GM23338 (cell line): Measurements from ENCODE around the gene MYO5A. TPM values are rescaled to one million over a fixed set of nuclear protein-coding genes. Genes with fewer than 3 reads are reported as not detected.

Experiments
- ATAC-seq: fragments of 200-7000 bp; cut with Tn5 transposase; 3 replicates; pipeline ENCODE4 v1.9.1; 2020
- DNase-seq: peaks from one replicate; pipeline ENCODE4 v3.0.0-alpha.2; 2015; ENCODE audit warnings: low spot score
- H2AFZ ChIP-seq: fragments of 200-600 bp; sonication (generic); 2 replicates; pipeline ENCODE4 v1.8.0; 2016; ENCODE audit warnings: antibody characterized with exemption, mild to moderate bottlenecking, moderate library complexity
- H3F3A ChIP-seq: fragments of 200-600 bp; sonication (generic); replicated peaks from 2 replicates; pipeline ENCODE4 v1.8.0; 2017; ENCODE audit warnings: antibody characterized with exemption, mixed run types, low read depth
- H3K27ac ChIP-seq: fragments of 200-600 bp; sonication (generic); 2 replicates; pipeline ENCODE4 v1.6.1; 2016; ENCODE audit warnings: low read depth
- H3K27me3 ChIP-seq: fragments of 200-600 bp; sonication (generic); 2 replicates; pipeline ENCODE4 v1.8.0; 2016; ENCODE audit warnings: mild to moderate bottlenecking, mixed run types, moderate library complexity; ENCODE audit not compliant: insufficient read depth
- H3K36me3 ChIP-seq: fragments of 200-600 bp; sonication (generic); 2 replicates; pipeline ENCODE4 v1.8.0; 2016; ENCODE audit warnings: mild to moderate bottlenecking; ENCODE audit not compliant: insufficient read depth
- H3K4me1 ChIP-seq: fragments of 200-600 bp; sonication (generic); 2 replicates; pipeline ENCODE4 v1.8.0; 2016; ENCODE audit warnings: mild to moderate bottlenecking, moderate library complexity; ENCODE audit not compliant: insufficient read depth
- H3K4me2 ChIP-seq: fragments of 200-600 bp; sonication (generic); 2 replicates; pipeline ENCODE4 v1.7.1; 2017; ENCODE audit warnings: mixed run types
- H3K4me3 ChIP-seq: fragments of 200-600 bp; sonication (generic); 2 replicates; pipeline ENCODE4 v1.6.1; 2016; ENCODE audit warnings: mixed run types
- H3K79me2 ChIP-seq: fragments of 200-600 bp; sonication (generic); replicated peaks from 2 replicates; pipeline ENCODE4 v1.8.0; 2017; ENCODE audit warnings: mild to moderate bottlenecking; ENCODE audit not compliant: insufficient read depth
- H3K9me2 ChIP-seq: fragments of 200-600 bp; sonication (generic); 2 replicates; pipeline ENCODE4 v1.8.0; 2017; ENCODE audit not compliant: insufficient read depth
- H4K20me1 ChIP-seq: fragments of 200-600 bp; sonication (generic); replicated peaks from 2 replicates; pipeline ENCODE4 v1.8.0; 2017; ENCODE audit warnings: mild to moderate bottlenecking; ENCODE audit not compliant: insufficient read depth
- H3K27ac Mint-ChIP-seq: 2 replicates; pipeline ENCODE4 v1.8.0; 2020; ENCODE audit warnings: inconsistent platforms, mild to moderate bottlenecking, moderate library complexity, mixed read lengths
- H3K27me3 Mint-ChIP-seq: 3 replicates; pipeline ENCODE4 v1.8.0; 2022; ENCODE audit warnings: low read depth, mild to moderate bottlenecking, moderate library complexity, mixed read lengths, inconsistent platforms; ENCODE audit not compliant: insufficient read depth, poor library complexity
- H3K36me3 Mint-ChIP-seq: 3 replicates; pipeline ENCODE4 v1.8.0; 2021; ENCODE audit warnings: low read depth, mild to moderate bottlenecking, inconsistent platforms, moderate library complexity, mixed read lengths
- H3K4me1 Mint-ChIP-seq: 3 replicates; pipeline ENCODE4 v1.8.0; 2020; ENCODE audit warnings: mild to moderate bottlenecking, inconsistent platforms, mixed read lengths
- H3K4me3 Mint-ChIP-seq: 3 replicates; pipeline ENCODE4 v1.8.0; 2021; ENCODE audit warnings: moderate library complexity, mild to moderate bottlenecking, inconsistent platforms, mixed read lengths
- H3K9me3 Mint-ChIP-seq: 3 replicates; pipeline ENCODE4 v1.8.0; 2020; ENCODE audit warnings: moderate library complexity, mild to moderate bottlenecking, inconsistent platforms, mixed read lengths
- CREB1 ChIP-seq: fragments of 250-450 bp; sonication (Bioruptor Pico); IDR thresholded peaks from 2 replicates; pipeline ENCODE4 v1.5.0; 2020; ENCODE audit warnings: low read depth, mild to moderate bottlenecking, moderate library complexity
- CTCF ChIP-seq, 2 experiments: fragments of 200-600 bp in 1 of 2; sonication (generic) in 1 of 2; conservative IDR thresholded peaks; 2 replicates each; pipeline versions ENCODE4 v1.5.1 to v1.6.1; 2016 to 2017; ENCODE audit warnings: antibody characterized with exemption in 2 of 2, low read depth in 2 of 2, mild to moderate bottlenecking in 2 of 2, moderate library complexity in 1 of 2
- EZH2phosphoT487 ChIP-seq: fragments of 200-600 bp; sonication (generic); IDR thresholded peaks from one replicate; pipeline ENCODE4 v1.8.1; 2018; ENCODE audit warnings: antibody characterized with exemption; ENCODE audit not compliant: unreplicated experiment
- JUNB ChIP-seq: IDR thresholded peaks from one replicate; pipeline ENCODE4 v1.6.1; 2016; ENCODE audit warnings: antibody characterized with exemption; ENCODE audit not compliant: unreplicated experiment
- NANOG ChIP-seq: IDR thresholded peaks from 2 replicates; pipeline ENCODE4 v1.6.1; 2016; ENCODE audit warnings: antibody characterized with exemption, borderline replicate concordance
- POLR2AphosphoS5 ChIP-seq: IDR thresholded peaks from 2 replicates; pipeline ENCODE4 v1.6.1; 2016; ENCODE audit warnings: antibody characterized with exemption, low read depth
- STAT1 ChIP-seq: IDR thresholded peaks from one replicate; pipeline ENCODE4 v1.6.1; 2016; ENCODE audit warnings: antibody characterized with exemption; ENCODE audit not compliant: unreplicated experiment
- ZNF114 ChIP-seq: fragments of 250-450 bp; sonication (Bioruptor Pico); IDR thresholded peaks from 2 replicates; pipeline ENCODE4 v1.5.0; 2020; ENCODE audit warnings: mild to moderate bottlenecking, moderate library complexity
- ZNF331 ChIP-seq: fragments of 250-450 bp; sonication (Bioruptor Pico); IDR thresholded peaks from 2 replicates; pipeline ENCODE4 v1.5.0; 2020; ENCODE audit warnings: low read depth, mild to moderate bottlenecking, moderate library complexity
- polyA plus RNA-seq: library from polyadenylated mRNA; unstranded; fragments of >200 nt; fragmentation: Nextera tagmentation; extraction: Ambion mirVana; gene quantifications from 2 replicates; pipeline ENCODE4 v1.2.1, GENCODE V29; 2016
- total RNA-seq: library from RNA; depleted of rRNA; stranded (reverse); fragments of >200 nt; shearing (Covaris generic); gene quantifications from 2 replicates; pipeline ENCODE4 v1.2.3, GENCODE V29; 2014
- TF ChIP-seq, protein P1 (sequence below): fragments of 250-450 bp; sonication (Bioruptor Pico); IDR thresholded peaks from 2 replicates; pipeline ENCODE4 v1.5.0; 2020; ENCODE audit warnings: mild to moderate bottlenecking, moderate library complexity

Gene MYO5A
- total and polyA plus RNA-seq, 2 experiments from 2014 or later = 5.7 to 31.8 TPM

DNA sequence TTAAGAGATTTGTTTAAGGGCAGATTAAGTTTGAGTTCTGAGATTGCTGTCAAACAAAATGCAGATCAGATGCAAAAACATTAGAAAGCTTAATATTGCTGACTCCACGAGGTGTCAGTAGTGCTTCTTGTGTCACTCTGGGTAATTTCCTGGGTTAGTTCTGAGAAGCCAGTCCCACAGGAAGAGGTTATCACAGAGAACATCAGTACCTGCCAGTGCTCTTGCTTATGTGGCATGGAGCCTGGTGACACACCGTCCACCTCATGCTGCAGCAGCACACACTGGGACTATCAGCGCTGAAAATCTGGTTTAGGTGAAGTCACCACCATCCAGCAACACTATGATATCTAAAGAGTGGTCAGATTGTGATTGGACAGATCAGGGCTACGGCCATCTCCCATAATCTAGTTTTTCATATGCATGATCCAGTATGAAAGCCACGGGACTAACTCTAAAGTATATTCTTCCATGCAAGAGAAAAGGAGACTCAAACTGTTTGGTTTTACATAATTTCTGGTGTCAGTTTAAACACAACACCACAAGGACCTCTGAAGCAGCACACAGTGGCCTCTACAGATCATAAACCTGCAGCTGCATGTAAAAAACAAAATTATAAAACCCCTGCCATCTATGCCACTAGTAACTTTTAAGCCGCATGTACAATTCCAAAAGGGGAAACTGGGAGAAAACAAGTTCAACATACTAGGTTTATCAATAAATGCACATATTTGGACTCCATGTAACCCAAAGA lies 197.0 kb downstream of the MYO5A start:
- H3K4me3 ChIP-seq = no peak overlapping the region
- no peaks in the 10 kb centered on the region for H3K9me3 Mint-ChIP-seq

DNA sequence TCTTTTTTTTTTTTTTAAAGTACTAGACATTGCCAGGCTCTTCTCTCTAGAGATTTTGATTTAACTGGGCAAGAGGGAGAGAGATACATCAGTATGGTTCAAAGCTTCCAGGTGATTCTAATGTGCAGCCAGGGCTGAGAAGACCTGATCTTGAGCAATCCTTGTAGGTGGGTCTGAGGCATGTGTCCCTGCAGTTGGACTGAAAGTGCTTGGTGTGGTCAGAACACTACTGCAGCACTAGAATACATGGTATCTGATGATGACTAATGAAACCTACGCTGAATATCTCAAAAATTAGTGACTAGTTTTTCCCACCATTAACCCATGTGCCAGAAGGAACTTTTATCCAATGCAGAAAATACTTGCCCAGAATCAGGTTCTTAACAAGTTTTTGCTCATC lies 198.7 kb downstream of the MYO5A start:
- Histone ChIP-seq H3K36me3 (no peaks in the 10 kb centered on the region), H3K27me3 (no peaks in the 10 kb centered on the region), H3K79me2 (no peaks in the 10 kb centered on the region), H3K9me2 (no peaks in the 10 kb centered on the region), H2AFZ (no peak overlapping the region), H3K4me3 (no peak overlapping the region), H3K27ac (no peak overlapping the region), H4K20me1 (no peaks in the 10 kb centered on the region), H3K4me2 (no peak overlapping the region), H3F3A (no peaks in the 10 kb centered on the region), H3K4me1 (no peaks in the 10 kb centered on the region)
- Mint-ChIP-seq H3K9me3 (no peaks in the 10 kb centered on the region), H3K36me3 (peaks cover 6% of the 10 kb centered on the region; the same call in 2 of the 3 replicates), H3K27ac (no peak overlapping the region), H3K27me3 (no peaks in the 10 kb centered on the region), H3K4me3 (no peak overlapping the region), H3K4me1 (peaks cover 8% of the 10 kb centered on the region)
- DNase-seq (no peak), ATAC-seq (no peak)
- no peak for TF ChIP-seq EZH2phosphoT487
- TF ChIP-seq ZNF114 (CRISPR knock-in tag) = no peak
- TF ChIP-seq NANOG = no peak
- no peak for TF ChIP-seq JUNB
- no peak for TF ChIP-seq STAT1
- no peak for TF ChIP-seq ZNF331 (CRISPR knock-in tag)
- TF ChIP-seq CREB1 = no peak
- TF ChIP-seq, protein P1, sequence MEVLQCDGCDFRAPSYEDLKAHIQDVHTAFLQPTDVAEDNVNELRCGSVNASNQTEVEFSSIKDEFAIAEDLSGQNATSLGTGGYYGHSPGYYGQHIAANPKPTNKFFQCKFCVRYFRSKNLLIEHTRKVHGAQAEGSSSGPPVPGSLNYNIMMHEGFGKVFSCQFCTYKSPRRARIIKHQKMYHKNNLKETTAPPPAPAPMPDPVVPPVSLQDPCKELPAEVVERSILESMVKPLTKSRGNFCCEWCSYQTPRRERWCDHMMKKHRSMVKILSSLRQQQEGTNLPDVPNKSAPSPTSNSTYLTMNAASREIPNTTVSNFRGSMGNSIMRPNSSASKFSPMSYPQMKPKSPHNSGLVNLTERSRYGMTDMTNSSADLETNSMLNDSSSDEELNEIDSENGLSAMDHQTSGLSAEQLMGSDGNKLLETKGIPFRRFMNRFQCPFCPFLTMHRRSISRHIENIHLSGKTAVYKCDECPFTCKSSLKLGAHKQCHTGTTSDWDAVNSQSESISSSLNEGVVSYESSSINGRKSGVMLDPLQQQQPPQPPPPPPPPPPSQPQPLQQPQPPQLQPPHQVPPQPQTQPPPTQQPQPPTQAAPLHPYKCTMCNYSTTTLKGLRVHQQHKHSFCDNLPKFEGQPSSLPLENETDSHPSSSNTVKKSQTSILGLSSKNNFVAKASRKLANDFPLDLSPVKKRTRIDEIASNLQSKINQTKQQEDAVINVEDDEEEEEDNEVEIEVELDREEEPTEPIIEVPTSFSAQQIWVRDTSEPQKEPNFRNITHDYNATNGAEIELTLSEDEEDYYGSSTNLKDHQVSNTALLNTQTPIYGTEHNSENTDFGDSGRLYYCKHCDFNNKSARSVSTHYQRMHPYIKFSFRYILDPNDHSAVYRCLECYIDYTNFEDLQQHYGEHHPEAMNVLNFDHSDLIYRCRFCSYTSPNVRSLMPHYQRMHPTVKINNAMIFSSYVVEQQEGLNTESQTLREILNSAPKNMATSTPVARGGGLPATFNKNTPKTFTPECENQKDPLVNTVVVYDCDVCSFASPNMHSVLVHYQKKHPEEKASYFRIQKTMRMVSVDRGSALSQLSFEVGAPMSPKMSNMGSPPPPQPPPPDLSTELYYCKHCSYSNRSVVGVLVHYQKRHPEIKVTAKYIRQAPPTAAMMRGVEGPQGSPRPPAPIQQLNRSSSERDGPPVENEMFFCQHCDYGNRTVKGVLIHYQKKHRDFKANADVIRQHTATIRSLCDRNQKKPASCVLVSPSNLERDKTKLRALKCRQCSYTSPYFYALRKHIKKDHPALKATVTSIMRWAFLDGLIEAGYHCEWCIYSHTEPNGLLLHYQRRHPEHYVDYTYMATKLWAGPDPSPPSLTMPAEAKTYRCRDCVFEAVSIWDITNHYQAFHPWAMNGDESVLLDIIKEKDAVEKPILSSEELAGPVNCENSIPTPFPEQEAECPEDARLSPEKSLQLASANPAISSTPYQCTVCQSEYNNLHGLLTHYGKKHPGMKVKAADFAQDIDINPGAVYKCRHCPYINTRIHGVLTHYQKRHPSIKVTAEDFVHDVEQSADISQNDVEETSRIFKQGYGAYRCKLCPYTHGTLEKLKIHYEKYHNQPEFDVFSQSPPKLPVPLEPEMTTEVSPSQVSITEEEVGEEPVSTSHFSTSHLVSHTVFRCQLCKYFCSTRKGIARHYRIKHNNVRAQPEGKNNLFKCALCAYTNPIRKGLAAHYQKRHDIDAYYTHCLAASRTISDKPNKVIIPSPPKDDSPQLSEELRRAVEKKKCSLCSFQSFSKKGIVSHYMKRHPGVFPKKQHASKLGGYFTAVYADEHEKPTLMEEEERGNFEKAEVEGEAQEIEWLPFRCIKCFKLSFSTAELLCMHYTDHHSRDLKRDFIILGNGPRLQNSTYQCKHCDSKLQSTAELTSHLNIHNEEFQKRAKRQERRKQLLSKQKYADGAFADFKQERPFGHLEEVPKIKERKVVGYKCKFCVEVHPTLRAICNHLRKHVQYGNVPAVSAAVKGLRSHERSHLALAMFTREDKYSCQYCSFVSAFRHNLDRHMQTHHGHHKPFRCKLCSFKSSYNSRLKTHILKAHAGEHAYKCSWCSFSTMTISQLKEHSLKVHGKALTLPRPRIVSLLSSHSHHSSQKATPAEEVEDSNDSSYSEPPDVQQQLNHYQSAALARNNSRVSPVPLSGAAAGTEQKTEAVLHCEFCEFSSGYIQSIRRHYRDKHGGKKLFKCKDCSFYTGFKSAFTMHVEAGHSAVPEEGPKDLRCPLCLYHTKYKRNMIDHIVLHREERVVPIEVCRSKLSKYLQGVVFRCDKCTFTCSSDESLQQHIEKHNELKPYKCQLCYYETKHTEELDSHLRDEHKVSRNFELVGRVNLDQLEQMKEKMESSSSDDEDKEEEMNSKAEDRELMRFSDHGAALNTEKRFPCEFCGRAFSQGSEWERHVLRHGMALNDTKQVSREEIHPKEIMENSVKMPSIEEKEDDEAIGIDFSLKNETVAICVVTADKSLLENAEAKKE (CRISPR knock-in tag) = no peak
- TF ChIP-seq POLR2AphosphoS5 = no peak

More for the DNA sequence above, 197.0 kb downstream of the MYO5A start:
- peaks cover 6% of the 10 kb centered on the region; the same call in 2 of the 3 replicates for H3K36me3 Mint-ChIP-seq
- H3K79me2 ChIP-seq = no peaks in the 10 kb centered on the region
- H3K4me1 Mint-ChIP-seq = peaks cover 12% of the 10 kb centered on the region
- no peak overlapping the region for H2AFZ ChIP-seq
- no peaks in the 10 kb centered on the region for H3K27me3 Mint-ChIP-seq
- no peaks in the 10 kb centered on the region for H3K27me3 ChIP-seq
- H3K4me2 ChIP-seq = no peak overlapping the region
- peak; percentile 33 for DNase-seq
- TF ChIP-seq CTCF (conservative IDR thresholded peaks at IDR 0.05; ENCODE audit: low read depth in 2 of 2) (peak; percentile 26 to 61), POLR2AphosphoS5 (no peak)
- H3K9me2 ChIP-seq = no peaks in the 10 kb centered on the region
- H3K27ac ChIP-seq = no peak overlapping the region
- no peaks in the 10 kb centered on the region for H4K20me1 ChIP-seq
- peak overlapping the region; percentile 43 for H3K27ac Mint-ChIP-seq
- H3F3A ChIP-seq = no peaks in the 10 kb centered on the region
- peak; percentile 70 for ATAC-seq
- peaks cover 3% of the 10 kb centered on the region; the same call in 1 of the 2 replicates for H3K4me1 ChIP-seq
- no peaks in the 10 kb centered on the region for H3K36me3 ChIP-seq
- H3K4me3 Mint-ChIP-seq = no peak overlapping the region
